Measurements from ENCODE around the gene PCDH15. TPM values are rescaled to one million over a fixed set of nuclear protein-coding genes. Genes with fewer than 3 reads are reported as not detected.

Gene PCDH15
- total and polyA plus RNA-seq, 2 of the 8 experiments (the other 6 are each of a cell fraction or from before 2014, with no cell fraction given), result 0.11 TPM; not detected in 1

MicroRNAs within 50 kb of the gene (microRNA counts, 767-probe panel; counts per million panel counts)
- 879 counts per million, percentile 95 among the panel's probes with 10 or more counts for microRNA hsa-miR-548f

Small RNA genes lying within 50 kb of the gene (microRNA-seq; reads per million reads assigned to microRNA genes)
- 0.46 to 1.6 reads per million in 2 experiments for gene MIR548F1 (ENCODE audit: borderline microRNAs expressed in 2 of 2, borderline number of aligned reads in 2 of 2, borderline replicate concordance in 1 of 2)

Small RNA genes lying within 50 kb of the gene (small RNA-seq; reads per million reads assigned to genes)
- gene AL365496.1 (ENCODE audit: insufficient read depth) (not detected), gene MIR548F1 (ENCODE audit: insufficient read depth) (2,462 reads per million, percentile 100 among the genes with 10 or more reads in this experiment), gene RNU6-687P (ENCODE audit: insufficient read depth) (not detected)
